Lower leg skin (tissue), 4 donors: ENCODE results near the gene VGLL3. TPM values are rescaled to one million over a fixed set of nuclear protein-coding genes. Genes with fewer than 3 reads are reported as not detected.

Source experiments
- DNase-seq, 2 donors: peaks; one replicate each; pipeline ENCODE4 v3.0.0-alpha.2; 2019; ENCODE audit warnings: low spot score in 2 of 2
- H3K4me3 ChIP-seq: fragments of 200-600 bp; sonication (generic); 2 replicates; pipeline ENCODE4 v1.5.1; 2017; ENCODE audit warnings: mild to moderate bottlenecking, low read depth; ENCODE audit not compliant: poor library complexity, severe bottlenecking
- POLR2A ChIP-seq, 2 donors: fragments of 450-650 bp; IDR thresholded peaks; one replicate each; pipeline ENCODE4 v1.6.1; 2016 to 2017; ENCODE audit warnings: antibody characterized with exemption in 2 of 2, mild to moderate bottlenecking in 1 of 2, moderate library complexity in 1 of 2
- WGBS, 2 donors: methylation state at CpG; one replicate each; pipeline ENCODE4 v1.1.5; 2018; 5-methylcytosine and 5-hydroxymethylcytosine counted together
- intact Hi-C: fragments of 100-400 bp; cut with DNase I; formaldehyde crosslinking; loops from one replicate; pipeline ENCODE4 v1.15.0; 2023; ENCODE audit warnings: low total_unique reads
- total RNA-seq, 4 donors: library from RNA; depleted of rRNA; stranded (reverse); fragments of >200 nt; gene quantifications; one replicate each; pipeline ENCODE4 v1.1.0, GENCODE V29; 2016
- TF ChIP-seq, protein P1 (sequence below), 3 donors: fragments of 450-650 bp; IDR thresholded peaks; one replicate each; pipeline ENCODE4 v1.5.1; 2016; ENCODE audit warnings: antibody characterized with exemption in 3 of 3, mild to moderate bottlenecking in 3 of 3, moderate library complexity in 2 of 3

The VGLL3 gene
- total RNA-seq, 4 donors from 2014 or later = 8.0 to 24.7 (median 10.3) TPM

- no peak overlapping the region for H3K4me3 ChIP-seq
- DNase-seq = no peak
- intact Hi-C loops = no loop called here
- 55 to 68% methylated on average over 3 of the region's 3 CpGs for WGBS, 2 donors
- TF ChIP-seq, protein P1, sequence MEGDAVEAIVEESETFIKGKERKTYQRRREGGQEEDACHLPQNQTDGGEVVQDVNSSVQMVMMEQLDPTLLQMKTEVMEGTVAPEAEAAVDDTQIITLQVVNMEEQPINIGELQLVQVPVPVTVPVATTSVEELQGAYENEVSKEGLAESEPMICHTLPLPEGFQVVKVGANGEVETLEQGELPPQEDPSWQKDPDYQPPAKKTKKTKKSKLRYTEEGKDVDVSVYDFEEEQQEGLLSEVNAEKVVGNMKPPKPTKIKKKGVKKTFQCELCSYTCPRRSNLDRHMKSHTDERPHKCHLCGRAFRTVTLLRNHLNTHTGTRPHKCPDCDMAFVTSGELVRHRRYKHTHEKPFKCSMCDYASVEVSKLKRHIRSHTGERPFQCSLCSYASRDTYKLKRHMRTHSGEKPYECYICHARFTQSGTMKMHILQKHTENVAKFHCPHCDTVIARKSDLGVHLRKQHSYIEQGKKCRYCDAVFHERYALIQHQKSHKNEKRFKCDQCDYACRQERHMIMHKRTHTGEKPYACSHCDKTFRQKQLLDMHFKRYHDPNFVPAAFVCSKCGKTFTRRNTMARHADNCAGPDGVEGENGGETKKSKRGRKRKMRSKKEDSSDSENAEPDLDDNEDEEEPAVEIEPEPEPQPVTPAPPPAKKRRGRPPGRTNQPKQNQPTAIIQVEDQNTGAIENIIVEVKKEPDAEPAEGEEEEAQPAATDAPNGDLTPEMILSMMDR (IDR thresholded peaks at IDR 0.05) = no peak
- no peak for TF ChIP-seq POLR2A (IDR thresholded peaks at IDR 0.05)
These were observed 56.1 kb downstream of the VGLL3 start for GRCh38 chr3:86934851-86935250.

- intact Hi-C loops = no loop called here
- no peak overlapping the region for H3K4me3 ChIP-seq
- 59 to 64% methylated on average over 3 of the region's 3 CpGs for WGBS, 2 donors
- DNase-seq = no peak
- TF ChIP-seq, protein P1 (IDR thresholded peaks at IDR 0.05) = no peak
- no peak for TF ChIP-seq POLR2A (IDR thresholded peaks at IDR 0.05)
These were observed 60.1 kb downstream of the VGLL3 start for GRCh38 chr3:86930831-86931230.

DNA sequence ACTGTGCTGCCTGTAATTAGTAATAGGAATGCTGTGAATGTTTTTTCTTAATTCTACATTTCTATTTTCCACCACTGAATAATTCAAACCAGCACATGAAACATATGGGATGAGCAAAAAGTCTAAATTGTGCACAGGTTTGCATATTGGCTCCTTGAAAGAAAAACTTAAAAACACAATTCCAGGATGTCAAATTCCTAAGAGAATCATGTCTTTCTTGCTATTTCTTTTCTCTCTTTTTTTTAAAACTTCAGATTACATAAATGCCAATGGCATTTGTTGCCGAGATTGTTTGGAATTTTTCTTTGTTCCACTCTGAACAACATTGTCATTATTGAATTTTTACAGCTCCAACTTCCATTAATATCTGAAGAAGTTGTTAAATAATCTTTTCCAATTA is 60.8 kb downstream of the VGLL3 start:
- TF ChIP-seq POLR2A (IDR thresholded peaks at IDR 0.05) = no peak
- TF ChIP-seq, protein P1 (IDR thresholded peaks at IDR 0.05) = no peak
- H3K4me3 ChIP-seq = no peak overlapping the region
- intact Hi-C loops = no loop called here
- 22 to 24% methylated on average over 1 of the region's 1 CpG for WGBS, 2 donors
- no peak for DNase-seq

- intact Hi-C loops = no loop called here
- DNase-seq = no peak
- no peak overlapping the region for H3K4me3 ChIP-seq
- WGBS, 2 donors = 88 to 98% methylated on average over 7 of the region's 7 CpGs
- TF ChIP-seq, protein P1 (IDR thresholded peaks at IDR 0.05) = no peak
- TF ChIP-seq POLR2A (IDR thresholded peaks at IDR 0.05) = no peak
These were observed 61.9 kb downstream of the VGLL3 start for GRCh38 chr3:86929046-86929445.

- peak in 1 of 2 donors; percentile 21 for DNase-seq
- WGBS, 2 donors = 17 to 38% methylated on average over 3 of the region's 3 CpGs
- TF ChIP-seq, protein P1 (IDR thresholded peaks at IDR 0.05) = no peak
- TF ChIP-seq POLR2A (IDR thresholded peaks at IDR 0.05) = no peak
These were observed 67.9 kb downstream of the VGLL3 start for GRCh38 chr3:86923071-86923491.

DNA sequence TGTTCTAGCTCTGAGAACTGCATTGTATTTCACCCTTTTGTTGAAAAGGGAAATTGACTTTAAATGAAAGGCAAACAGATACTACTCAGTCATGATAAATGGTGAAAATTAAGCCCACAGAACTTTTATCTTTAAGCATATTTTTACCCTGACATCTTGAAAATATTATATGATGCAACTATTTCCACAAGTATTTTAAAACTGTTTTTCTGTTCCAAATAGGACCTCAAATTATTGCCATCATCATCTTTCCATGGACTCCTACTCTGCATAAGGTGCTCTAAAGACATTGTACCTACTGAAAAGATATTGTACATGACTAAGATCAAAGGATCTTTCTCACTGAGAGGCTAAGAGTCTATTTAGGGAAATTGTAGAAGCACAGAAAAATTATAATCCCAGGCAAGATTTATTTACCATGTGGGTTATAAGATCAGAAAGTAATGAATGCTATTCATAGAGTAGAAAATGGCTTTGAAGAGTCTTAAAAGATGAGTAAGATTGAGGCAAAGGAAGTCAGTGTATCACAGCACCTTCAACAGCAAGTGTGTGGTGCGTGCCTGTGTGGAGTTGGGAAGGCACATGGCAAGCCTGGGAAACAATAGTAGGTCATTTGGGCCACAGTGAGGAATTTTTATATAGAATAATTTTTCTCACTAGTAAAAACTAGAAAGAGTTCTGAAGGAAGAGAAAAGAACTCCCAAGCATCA is 68.8 kb downstream of the VGLL3 start:
- no peak for TF ChIP-seq POLR2A (IDR thresholded peaks at IDR 0.05)
- TF ChIP-seq, protein P1 (IDR thresholded peaks at IDR 0.05) = no peak
- WGBS, 2 donors = 0 to 32% methylated on average over 1 of the region's 1 CpG
- intact Hi-C loops = no loop called here
- H3K4me3 ChIP-seq = no peak overlapping the region
- DNase-seq = no peak

More at GRCh38 chr3:86923071-86923491, 67.9 kb downstream of the VGLL3 start:
- intact Hi-C loops = no loop called here
- H3K4me3 ChIP-seq = no peak overlapping the region
